Mesenchymal stem cell (in vitro differentiated cells and primary cell): ENCODE data around the gene PYGB. TPM values are rescaled to one million over a fixed set of nuclear protein-coding genes. Genes with fewer than 3 reads are reported as not detected.

ENCODE experiments used
- small RNA-seq: library from polyadenylated mRNA; stranded (forward); fragments of <200 nt; extraction: miRNeasy Mini kit (QIAGEN cat#:217004); gene quantifications from one replicate; pipeline ENCODE3, GENCODE V24; 2013; ENCODE audit warnings: low read depth

The PYGB gene

Small RNA genes lying within 50 kb of the gene (small RNA-seq; reads per million reads assigned to genes)
- gene AL035252.4 = not detected
- gene AL121772.2 = not detected
- gene RF00019 = not detected
